ENCODE data around the gene VTI1A.

VTI1A gene

DNA sequence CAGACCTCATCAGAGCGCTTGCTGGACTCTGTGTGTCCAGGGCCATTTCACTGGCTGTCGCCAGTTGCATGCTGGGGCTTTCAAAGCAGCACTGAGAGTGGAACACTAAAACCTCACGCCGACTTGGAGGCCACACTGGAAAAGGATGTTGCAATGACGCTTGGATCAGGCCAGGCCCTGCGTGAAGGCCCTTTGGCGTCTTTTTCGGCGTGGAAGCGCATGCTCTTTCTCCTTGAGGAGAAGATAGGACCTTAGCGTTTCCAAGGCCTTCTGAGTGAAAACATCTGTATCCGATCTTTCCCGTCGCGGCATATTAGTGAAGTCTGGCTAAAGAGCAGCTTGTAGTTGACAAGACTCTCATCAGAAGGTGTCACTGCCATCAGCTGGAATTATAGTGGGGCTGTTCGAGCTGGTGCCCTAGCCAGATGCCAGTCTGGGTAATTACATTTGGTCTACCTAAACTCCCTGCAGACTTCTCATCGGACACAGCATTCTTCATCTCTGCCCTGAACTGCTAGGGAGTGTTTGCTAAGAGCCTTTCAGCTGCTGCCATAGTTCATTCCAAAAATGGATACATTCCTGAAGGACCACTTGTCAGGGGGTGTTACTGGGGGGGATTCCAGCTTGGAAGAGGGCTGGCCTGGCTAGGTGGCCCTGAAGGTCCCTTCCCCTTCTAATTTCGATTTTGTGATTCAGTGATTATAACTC lies 335.3 kb downstream of the VTI1A start:
- no peak for DNase-seq (ENCODE audit: low read depth)
- TF ChIP-seq, protein P1, sequence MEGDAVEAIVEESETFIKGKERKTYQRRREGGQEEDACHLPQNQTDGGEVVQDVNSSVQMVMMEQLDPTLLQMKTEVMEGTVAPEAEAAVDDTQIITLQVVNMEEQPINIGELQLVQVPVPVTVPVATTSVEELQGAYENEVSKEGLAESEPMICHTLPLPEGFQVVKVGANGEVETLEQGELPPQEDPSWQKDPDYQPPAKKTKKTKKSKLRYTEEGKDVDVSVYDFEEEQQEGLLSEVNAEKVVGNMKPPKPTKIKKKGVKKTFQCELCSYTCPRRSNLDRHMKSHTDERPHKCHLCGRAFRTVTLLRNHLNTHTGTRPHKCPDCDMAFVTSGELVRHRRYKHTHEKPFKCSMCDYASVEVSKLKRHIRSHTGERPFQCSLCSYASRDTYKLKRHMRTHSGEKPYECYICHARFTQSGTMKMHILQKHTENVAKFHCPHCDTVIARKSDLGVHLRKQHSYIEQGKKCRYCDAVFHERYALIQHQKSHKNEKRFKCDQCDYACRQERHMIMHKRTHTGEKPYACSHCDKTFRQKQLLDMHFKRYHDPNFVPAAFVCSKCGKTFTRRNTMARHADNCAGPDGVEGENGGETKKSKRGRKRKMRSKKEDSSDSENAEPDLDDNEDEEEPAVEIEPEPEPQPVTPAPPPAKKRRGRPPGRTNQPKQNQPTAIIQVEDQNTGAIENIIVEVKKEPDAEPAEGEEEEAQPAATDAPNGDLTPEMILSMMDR (IDR thresholded peaks at IDR 0.05; ENCODE audit: control insufficient read depth, insufficient read depth, low read depth, low read length, missing control alignments), result no peak
- H3K4me3 ChIP-seq (ENCODE audit: control insufficient read depth, low read depth, low read length), result no peak overlapping the region

DNA sequence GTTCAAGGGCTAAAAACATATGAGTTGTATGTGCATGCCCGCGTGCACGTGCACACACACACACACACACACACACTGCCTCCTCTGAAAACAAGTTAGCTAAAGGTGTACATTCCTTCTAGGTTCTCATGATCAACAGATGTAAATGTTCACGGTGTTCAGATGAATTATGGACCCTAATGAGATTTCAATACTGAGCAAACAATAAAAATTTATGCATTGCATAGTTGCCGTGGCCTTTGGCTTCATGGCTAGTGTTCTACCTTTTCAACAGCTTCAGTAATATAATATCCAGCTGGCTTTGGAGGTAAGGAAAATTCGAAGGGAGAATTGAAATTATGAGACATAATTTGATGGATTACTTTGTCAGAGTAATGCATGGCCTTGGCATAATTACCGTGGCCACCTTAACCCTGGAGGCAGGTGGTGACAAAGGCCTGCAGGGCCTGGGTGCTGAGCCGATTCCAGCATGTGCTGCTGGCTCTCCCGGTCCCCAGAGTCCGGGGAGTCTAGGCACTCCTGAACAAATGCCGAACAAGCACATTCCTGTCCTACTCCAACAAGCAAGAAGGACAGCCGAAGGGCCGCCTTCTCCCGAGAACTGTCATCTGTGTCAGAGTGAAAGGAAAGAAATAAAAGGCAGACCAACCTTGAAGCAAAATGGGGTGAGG lies 336.5 kb downstream of the VTI1A start:
- no peak for DNase-seq (ENCODE audit: low read depth)
- no peak overlapping the region for H3K4me3 ChIP-seq (ENCODE audit: control insufficient read depth, low read depth, low read length)
- TF ChIP-seq, protein P1 (IDR thresholded peaks at IDR 0.05; ENCODE audit: control insufficient read depth, insufficient read depth, low read depth, low read length, missing control alignments), result no peak

DNA sequence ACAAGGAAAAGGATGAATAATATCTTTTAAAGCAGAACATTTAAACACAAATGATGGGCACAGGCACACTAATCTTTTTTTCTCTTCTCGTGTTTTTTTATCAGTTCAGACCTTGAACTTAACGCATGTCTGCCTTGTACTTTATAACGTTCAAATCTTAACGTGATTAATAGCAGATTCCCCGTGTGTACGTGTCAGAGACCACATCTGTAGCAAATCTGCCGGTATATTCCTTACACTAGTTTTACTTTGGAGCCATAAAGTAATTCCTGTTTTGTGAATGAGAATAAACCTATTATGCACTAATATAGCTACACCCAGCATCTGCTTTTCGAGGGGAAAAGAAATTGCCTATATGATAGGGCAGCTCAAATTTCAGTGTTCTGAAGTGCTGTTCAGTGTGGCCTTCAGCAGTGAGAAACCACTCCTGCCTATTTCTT lies 337.0 kb downstream of the VTI1A start:
- no peak overlapping the region for H3K4me3 ChIP-seq (ENCODE audit: control insufficient read depth, low read depth, low read length)
- DNase-seq (ENCODE audit: low read depth), result no peak
- TF ChIP-seq, protein P1 (IDR thresholded peaks at IDR 0.05; ENCODE audit: control insufficient read depth, insufficient read depth, low read depth, low read length, missing control alignments), result no peak

DNA sequence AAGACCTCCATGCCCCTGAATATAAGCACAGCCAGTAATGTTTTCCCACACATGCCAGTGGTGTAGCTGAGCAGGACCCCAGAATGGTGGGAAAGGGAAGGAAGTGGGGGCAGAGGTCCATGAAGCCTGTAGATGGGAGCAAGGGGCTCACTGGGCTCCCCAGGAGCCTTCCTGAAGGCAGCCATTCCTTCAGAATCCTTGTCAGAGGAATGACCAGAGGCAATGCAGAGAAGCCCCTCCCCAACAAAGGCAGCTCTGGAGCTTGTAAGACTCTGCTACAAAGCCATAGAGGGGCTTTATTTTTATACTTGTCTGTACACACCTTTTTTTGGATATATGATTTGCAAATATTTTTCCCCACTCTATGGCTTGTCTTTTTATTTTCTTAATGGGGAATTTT lies 338.1 kb downstream of the VTI1A start:
- DNase-seq (ENCODE audit: low read depth), result no peak
- TF ChIP-seq, protein P1 (IDR thresholded peaks at IDR 0.05; ENCODE audit: control insufficient read depth, insufficient read depth, low read depth, low read length, missing control alignments), result no peak
- no peak overlapping the region for H3K4me3 ChIP-seq (ENCODE audit: control insufficient read depth, low read depth, low read length)

DNA sequence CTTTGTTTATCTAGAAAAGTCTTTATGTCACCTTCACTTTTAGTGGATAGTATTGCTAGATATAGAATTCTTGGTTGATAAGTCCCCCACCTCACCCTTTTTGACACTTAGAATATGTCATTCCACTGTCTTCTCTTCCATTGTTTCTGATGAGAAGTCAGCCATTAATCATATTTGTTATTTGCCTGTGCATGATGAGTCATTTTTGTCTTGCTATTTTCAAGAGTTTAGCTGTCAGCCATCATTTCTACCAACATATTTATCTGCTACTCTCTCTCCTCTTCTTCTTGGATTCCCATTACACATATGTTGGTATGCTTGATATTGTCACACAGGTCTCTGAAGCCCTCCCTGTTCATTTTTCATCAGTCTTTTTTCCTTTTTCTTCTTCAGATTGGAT lies 342.2 kb downstream of the VTI1A start:
- no peak overlapping the region for H3K4me3 ChIP-seq (ENCODE audit: control insufficient read depth, low read depth, low read length)
- TF ChIP-seq, protein P1 (IDR thresholded peaks at IDR 0.05; ENCODE audit: control insufficient read depth, insufficient read depth, low read depth, low read length, missing control alignments), result no peak
- DNase-seq (ENCODE audit: low read depth), result no peak

DNA sequence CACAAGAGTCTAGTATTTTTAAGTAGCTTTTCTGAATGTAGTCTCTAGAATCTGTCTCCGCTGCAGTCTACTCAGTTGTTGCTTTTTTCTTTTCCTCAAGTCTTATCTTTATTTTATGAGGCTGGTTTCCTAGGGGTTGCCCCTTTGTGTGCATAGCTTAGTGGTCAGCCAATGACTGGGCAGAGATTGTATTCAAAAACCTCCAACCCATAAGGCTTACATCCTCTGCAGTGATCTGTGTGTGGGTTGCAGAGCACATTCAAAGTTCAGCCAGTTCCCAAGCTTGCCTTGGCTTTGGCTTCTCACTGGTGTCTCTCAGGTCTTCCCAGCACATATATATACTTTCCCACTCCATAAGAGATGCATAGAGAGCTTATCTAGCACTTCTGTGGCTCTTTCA lies 343.0 kb downstream of the VTI1A start:
- DNase-seq (ENCODE audit: low read depth), result no peak

More for the DNA sequence above, 343.0 kb downstream of the VTI1A start:
- H3K4me3 ChIP-seq (ENCODE audit: control insufficient read depth, low read depth, low read length), result no peak overlapping the region
- TF ChIP-seq, protein P1 (IDR thresholded peaks at IDR 0.05; ENCODE audit: control insufficient read depth, insufficient read depth, low read depth, low read length, missing control alignments), result no peak
